HG02870 (cell line): Measurements from ENCODE around the gene OSBPL3.

Experiments used
- ATAC-seq: cut with Tn5 transposase; IDR thresholded peaks from one replicate; pipeline ENCODE4 v1.9.1; 2021; ENCODE audit warnings: mild to moderate bottlenecking, moderate library complexity; ENCODE audit not compliant: unreplicated experiment

Gene OSBPL3

GRCh38 chr7:24868741-24869140, 111.2 kb downstream of the OSBPL3 start:
- ATAC-seq: no peak

GRCh38 chr7:24866004-24866615, 113.9 kb downstream of the OSBPL3 start:
- no peak for ATAC-seq

- ATAC-seq: no peak
Observed at GRCh38 chr7:24864214-24864817, 115.7 kb downstream of the OSBPL3 start.

- ATAC-seq: no peak
Observed at GRCh38 chr7:24863626-24864025, 116.4 kb downstream of the OSBPL3 start.

- no peak for ATAC-seq
Observed at GRCh38 chr7:24862461-24862860, 117.5 kb downstream of the OSBPL3 start.

- no peak for ATAC-seq
Observed at GRCh38 chr7:24861336-24861735, 118.6 kb downstream of the OSBPL3 start.

- ATAC-seq: no peak
Observed at GRCh38 chr7:24860611-24861010, 119.4 kb downstream of the OSBPL3 start.

GRCh38 chr7:24858108-24858977, 121.6 kb downstream of the OSBPL3 start:
- no peak for ATAC-seq

GRCh38 chr7:24857623-24858022, 122.4 kb downstream of the OSBPL3 start:
- no peak for ATAC-seq

- no peak for ATAC-seq
Observed at GRCh38 chr7:24854866-24855265, 125.1 kb downstream of the OSBPL3 start.

- ATAC-seq: no peak
Observed at GRCh38 chr7:24851786-24852185, 128.2 kb downstream of the OSBPL3 start.

GRCh38 chr7:24848878-24849277, 131.1 kb downstream of the OSBPL3 start:
- no peak for ATAC-seq

- ATAC-seq: no peak
Observed at GRCh38 chr7:24847754-24848153, 132.2 kb downstream of the OSBPL3 start.

GRCh38 chr7:24843821-24844434, 136.1 kb downstream of the OSBPL3 start:
- no peak for ATAC-seq

GRCh38 chr7:24842449-24843241, 137.3 kb downstream of the OSBPL3 start:
- ATAC-seq: peak; percentile 58

- ATAC-seq: no peak
Observed at GRCh38 chr7:24842029-24842428, 137.9 kb downstream of the OSBPL3 start.

GRCh38 chr7:24840563-24840962, 139.4 kb downstream of the OSBPL3 start:
- ATAC-seq: no peak

- ATAC-seq: peak; percentile 75
Observed at GRCh38 chr7:24836084-24836483, 143.9 kb downstream of the OSBPL3 start.

- no peak for ATAC-seq
Observed at GRCh38 chr7:24835643-24836042, 144.3 kb downstream of the OSBPL3 start.

- peak; percentile 45 for ATAC-seq
Observed at GRCh38 chr7:24834128-24834798, 145.7 kb downstream of the OSBPL3 start.
